Upper lobe of left lung (tissue), 4 donors: ENCODE results near the gene LMBR1.

Experiments used
- POLR2A ChIP-seq, 4 donors: fragments of 450-650 bp; IDR thresholded peaks; one replicate each; pipeline ENCODE4 v1.5.1; 2016 to 2017; ENCODE audit warnings: antibody characterized with exemption in 4 of 4, mild to moderate bottlenecking in 2 of 4
- TF ChIP-seq, protein P1 (sequence below), 6 experiments: fragments of 450-650 bp in 4 of 6; fragments of 200-600 bp in 2 of 6; sonication (generic) in 2 of 6; IDR thresholded peaks; one replicate each; pipeline ENCODE4 v1.5.1; 2016 to 2019; ENCODE audit warnings: antibody characterized with exemption in 6 of 6

DNA sequence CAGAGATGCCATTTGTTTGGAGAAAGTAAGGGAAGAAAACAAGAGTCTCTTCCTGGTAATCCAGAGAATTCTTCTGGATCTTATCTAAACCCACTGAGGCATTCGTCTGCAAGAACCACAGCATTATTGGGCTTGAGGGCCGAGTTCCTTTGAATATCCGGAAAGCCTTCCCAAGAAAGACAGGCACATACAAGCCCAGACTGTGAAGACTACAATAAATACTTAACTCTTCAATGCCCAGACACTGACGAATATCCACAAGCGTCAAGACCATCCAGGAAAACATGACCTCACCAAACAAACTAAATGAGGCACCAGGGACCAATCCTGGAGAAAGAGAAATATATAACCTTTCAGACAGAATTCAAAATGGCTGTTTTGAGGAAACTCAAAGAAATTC is 153.4 kb downstream of the LMBR1 start:
- TF ChIP-seq, protein P1, sequence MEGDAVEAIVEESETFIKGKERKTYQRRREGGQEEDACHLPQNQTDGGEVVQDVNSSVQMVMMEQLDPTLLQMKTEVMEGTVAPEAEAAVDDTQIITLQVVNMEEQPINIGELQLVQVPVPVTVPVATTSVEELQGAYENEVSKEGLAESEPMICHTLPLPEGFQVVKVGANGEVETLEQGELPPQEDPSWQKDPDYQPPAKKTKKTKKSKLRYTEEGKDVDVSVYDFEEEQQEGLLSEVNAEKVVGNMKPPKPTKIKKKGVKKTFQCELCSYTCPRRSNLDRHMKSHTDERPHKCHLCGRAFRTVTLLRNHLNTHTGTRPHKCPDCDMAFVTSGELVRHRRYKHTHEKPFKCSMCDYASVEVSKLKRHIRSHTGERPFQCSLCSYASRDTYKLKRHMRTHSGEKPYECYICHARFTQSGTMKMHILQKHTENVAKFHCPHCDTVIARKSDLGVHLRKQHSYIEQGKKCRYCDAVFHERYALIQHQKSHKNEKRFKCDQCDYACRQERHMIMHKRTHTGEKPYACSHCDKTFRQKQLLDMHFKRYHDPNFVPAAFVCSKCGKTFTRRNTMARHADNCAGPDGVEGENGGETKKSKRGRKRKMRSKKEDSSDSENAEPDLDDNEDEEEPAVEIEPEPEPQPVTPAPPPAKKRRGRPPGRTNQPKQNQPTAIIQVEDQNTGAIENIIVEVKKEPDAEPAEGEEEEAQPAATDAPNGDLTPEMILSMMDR (IDR thresholded peaks at IDR 0.05) = no peak
- no peak for TF ChIP-seq POLR2A (IDR thresholded peaks at IDR 0.05)
